HepG2 (cell line): ENCODE data around the gene LGALS8. TPM values are rescaled to one million over a fixed set of nuclear protein-coding genes. Genes with fewer than 3 reads are reported as not detected.

ENCODE experiments used
- BATF2 ChIP-seq: sonication (generic); formaldehyde crosslinking; IDR thresholded peaks from 2 replicates; pipeline ENCODE4 v1.8.0; 2022; ENCODE audit warnings: mild to moderate bottlenecking, missing genetic modification reagents, moderate library complexity
- CCDC6 ChIP-seq: sonication (generic); formaldehyde crosslinking; IDR thresholded peaks from 2 replicates; pipeline ENCODE4 v1.8.1; 2022; ENCODE audit warnings: mild to moderate bottlenecking, missing genetic modification reagents, moderate library complexity
- CREB1 ChIP-seq, 2 experiments: fragments of 450-650 bp in 1 of 2; IDR thresholded peaks; 2 replicates each; pipeline ENCODE4 v1.6.1; 2016 to 2017; ENCODE audit warnings: control low read depth in 1 of 2, mild to moderate bottlenecking in 1 of 2, missing compliant biosample characterization in 1 of 2, missing genetic modification characterization in 1 of 2
- FOSL2 ChIP-seq: sonication (generic); formaldehyde crosslinking; IDR thresholded peaks from 2 replicates; pipeline ENCODE4 v1.4.0; 2020; ENCODE audit warnings: missing genetic modification reagents
- HNF1B ChIP-seq: sonication (generic); formaldehyde crosslinking; IDR thresholded peaks from 2 replicates; pipeline ENCODE4 v1.5.1; 2020; ENCODE audit warnings: mild to moderate bottlenecking, moderate library complexity, missing genetic modification reagents
- IRX3 ChIP-seq: sonication (generic); formaldehyde crosslinking; IDR thresholded peaks from 2 replicates; pipeline ENCODE4 v1.8.1; 2023; ENCODE audit warnings: mild to moderate bottlenecking, low read depth, missing genetic modification reagents, borderline replicate concordance
- ISL2 ChIP-seq: sonication (generic); formaldehyde crosslinking; IDR thresholded peaks from 2 replicates; pipeline ENCODE4 v1.5.0; 2020; ENCODE audit warnings: missing genetic modification reagents
- KLF9 ChIP-seq: IDR thresholded peaks from 2 replicates; pipeline ENCODE4 v1.6.1; 2016; ENCODE audit warnings: low read depth
- NFE2 ChIP-seq: sonication (generic); formaldehyde crosslinking; IDR thresholded peaks from 2 replicates; pipeline ENCODE4 v1.4.0; 2020; ENCODE audit warnings: missing genetic modification reagents
- SKI ChIP-seq: fragments of 450-650 bp; IDR thresholded peaks from one replicate; pipeline ENCODE4 v1.6.1; 2018; ENCODE audit warnings: mild to moderate bottlenecking; ENCODE audit not compliant: partially characterized antibody
- SMC3 ChIP-seq: IDR thresholded peaks from 2 replicates; pipeline ENCODE4 v1.6.1; 2011; ENCODE audit warnings: low read length, improper control_type of control experiment
- TAF1 ChIP-seq: sonication (generic); formaldehyde crosslinking; IDR thresholded peaks from 2 replicates; pipeline ENCODE4 v1.4.0; 2020; ENCODE audit warnings: missing genetic modification reagents
- TCF7L2 ChIP-seq: IDR thresholded peaks from 2 replicates; pipeline ENCODE4 v1.6.1; 2011; ENCODE audit warnings: mild to moderate bottlenecking, low read depth, low read length, moderate library complexity
- USF2 ChIP-seq, 2 experiments: sonication (generic) in 1 of 2; formaldehyde crosslinking in 1 of 2; IDR thresholded peaks; 2 replicates each; pipeline versions ENCODE4 v1.5.1 to v1.6.1; 2011 to 2020; ENCODE audit warnings: borderline replicate concordance in 1 of 2, low read depth in 1 of 2, low read length in 1 of 2, mild to moderate bottlenecking in 1 of 2, missing genetic modification reagents in 1 of 2, moderate library complexity in 1 of 2
- ZNF232 ChIP-seq: sonication (generic); formaldehyde crosslinking; IDR thresholded peaks from 2 replicates; pipeline ENCODE4 v1.4.0; 2020; ENCODE audit warnings: missing genetic modification reagents, borderline replicate concordance
- ZNF234 ChIP-seq: sonication (generic); formaldehyde crosslinking; conservative IDR thresholded peaks from 2 replicates; pipeline ENCODE4 v1.5.1; 2020; ENCODE audit warnings: mild to moderate bottlenecking, missing genetic modification reagents
- ZNF382 ChIP-seq: sonication (generic); formaldehyde crosslinking; IDR thresholded peaks from 2 replicates; pipeline ENCODE4 v1.5.0; 2020; ENCODE audit warnings: missing genetic modification reagents, mild to moderate bottlenecking, borderline replicate concordance
- ZSCAN5A ChIP-seq: sonication (generic); formaldehyde crosslinking; IDR thresholded peaks from 2 replicates; pipeline ENCODE4 v1.8.0; 2022; ENCODE audit warnings: mild to moderate bottlenecking, missing genetic modification reagents, borderline replicate concordance
- polyA plus RNA-seq, 8 experiments: library from polyadenylated mRNA; depleted of rRNA in 3 of 8; stranded (reverse) in 7 of 8; unstranded in 1 of 8; fragments of >200 nt; fragmentation: Illumina TruSeq in 4 of 8; extraction: Trizol in 4 of 8; gene quantifications; 2 replicates each; pipeline versions ENCODE4 v1.2.1 to v1.2.3, GENCODE V29; 2011 to 2016; ENCODE audit warnings: low read depth in 4 of 8, missing spikeins in 1 of 8, mixed read lengths in 1 of 8; ENCODE audit not compliant: insufficient read depth in 1 of 8
- total RNA-seq, 5 experiments: library from RNA; depleted of rRNA; stranded (reverse); fragments of >200 nt; fragmentation: Illumina TruSeq; extraction: Trizol; gene quantifications; 2 replicates each; pipeline ENCODE4 v1.2.3, GENCODE V29; 2016; ENCODE audit warnings: low read depth in 1 of 5
- TF ChIP-seq, protein P1 (sequence below): sonication (generic); formaldehyde crosslinking; IDR thresholded peaks from 2 replicates; pipeline ENCODE4 v1.8.1; 2023; ENCODE audit warnings: missing genetic modification reagents, inconsistent platforms, borderline replicate concordance
- TF ChIP-seq, protein P2 (sequence below): sonication (generic); formaldehyde crosslinking; IDR thresholded peaks from 2 replicates; pipeline ENCODE4 v1.8.0; 2022; ENCODE audit warnings: mild to moderate bottlenecking, missing genetic modification reagents; ENCODE audit not compliant: insufficient replicate concordance

Gene LGALS8
- total and polyA plus RNA-seq, 2 of the 13 experiments (the other 11 are each of a cell fraction or from before 2014, with no cell fraction given): 29.3 to 185 TPM

GRCh38 chr1:236491469-236492136, 32.2 kb upstream of the LGALS8 start (continued):
- TF ChIP-seq TCF7L2 (peak; percentile 38; the same call in 1 of the 2 replicates), ZNF234 (no peak), FOSL2 (CRISPR knock-in tag) (no peak), ISL2 (CRISPR knock-in tag) (peak; percentile 44; the same call in 1 of the 2 replicates), ZSCAN5A (no peak), NFE2 (CRISPR knock-in tag) (no peak), TAF1 (CRISPR knock-in tag) (0 out of 2 replicates have a peak, but pooled peaks have one; percentile 16), ZNF382 (CRISPR knock-in tag) (no peak), ZNF232 (no peak), CREB1 (IDR thresholded peaks at IDR 0.05) (no peak), CREB1 (CRISPR knock-in tag; IDR thresholded peaks at IDR 0.05) (no peak), KLF9 (no peak), IRX3 (CRISPR knock-in tag) (no peak), SKI (no peak), CCDC6 (CRISPR knock-in tag) (no peak), SMC3 (no peak), HNF1B (CRISPR knock-in tag) (peak; percentile 54), BATF2 (CRISPR knock-in tag) (no peak), USF2 (IDR thresholded peaks at IDR 0.05; ENCODE audit: low read depth, low read length) (no peak), USF2 (CRISPR knock-in tag; IDR thresholded peaks at IDR 0.05; ENCODE audit: borderline replicate concordance) (no peak)
- TF ChIP-seq, protein P1, sequence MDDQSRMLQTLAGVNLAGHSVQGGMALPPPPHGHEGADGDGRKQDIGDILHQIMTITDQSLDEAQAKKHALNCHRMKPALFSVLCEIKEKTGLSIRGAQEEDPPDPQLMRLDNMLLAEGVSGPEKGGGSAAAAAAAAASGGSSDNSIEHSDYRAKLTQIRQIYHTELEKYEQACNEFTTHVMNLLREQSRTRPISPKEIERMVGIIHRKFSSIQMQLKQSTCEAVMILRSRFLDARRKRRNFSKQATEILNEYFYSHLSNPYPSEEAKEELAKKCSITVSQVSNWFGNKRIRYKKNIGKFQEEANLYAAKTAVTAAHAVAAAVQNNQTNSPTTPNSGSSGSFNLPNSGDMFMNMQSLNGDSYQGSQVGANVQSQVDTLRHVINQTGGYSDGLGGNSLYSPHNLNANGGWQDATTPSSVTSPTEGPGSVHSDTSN (CRISPR knock-in tag): no peak
- TF ChIP-seq, protein P2, sequence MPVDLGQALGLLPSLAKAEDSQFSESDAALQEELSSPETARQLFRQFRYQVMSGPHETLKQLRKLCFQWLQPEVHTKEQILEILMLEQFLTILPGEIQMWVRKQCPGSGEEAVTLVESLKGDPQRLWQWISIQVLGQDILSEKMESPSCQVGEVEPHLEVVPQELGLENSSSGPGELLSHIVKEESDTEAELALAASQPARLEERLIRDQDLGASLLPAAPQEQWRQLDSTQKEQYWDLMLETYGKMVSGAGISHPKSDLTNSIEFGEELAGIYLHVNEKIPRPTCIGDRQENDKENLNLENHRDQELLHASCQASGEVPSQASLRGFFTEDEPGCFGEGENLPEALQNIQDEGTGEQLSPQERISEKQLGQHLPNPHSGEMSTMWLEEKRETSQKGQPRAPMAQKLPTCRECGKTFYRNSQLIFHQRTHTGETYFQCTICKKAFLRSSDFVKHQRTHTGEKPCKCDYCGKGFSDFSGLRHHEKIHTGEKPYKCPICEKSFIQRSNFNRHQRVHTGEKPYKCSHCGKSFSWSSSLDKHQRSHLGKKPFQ (CRISPR knock-in tag): no peak
